ENCODE measurements around the gene EVI2B.
"Not testable (repeated sequence)": the region's sequence is repeated elsewhere in the genome, so short reads cannot be mapped to it uniquely, and the experiment has no call there.

The EVI2B gene

GRCh38 chr17:31269578-31269983 is 44.3 kb downstream of the EVI2B start:
- DNase-seq (ENCODE audit: low read depth): no peak

GRCh38 chr17:31269036-31269577 is 44.7 kb downstream of the EVI2B start:
- DNase-seq (ENCODE audit: low read depth): no peak

DNA sequence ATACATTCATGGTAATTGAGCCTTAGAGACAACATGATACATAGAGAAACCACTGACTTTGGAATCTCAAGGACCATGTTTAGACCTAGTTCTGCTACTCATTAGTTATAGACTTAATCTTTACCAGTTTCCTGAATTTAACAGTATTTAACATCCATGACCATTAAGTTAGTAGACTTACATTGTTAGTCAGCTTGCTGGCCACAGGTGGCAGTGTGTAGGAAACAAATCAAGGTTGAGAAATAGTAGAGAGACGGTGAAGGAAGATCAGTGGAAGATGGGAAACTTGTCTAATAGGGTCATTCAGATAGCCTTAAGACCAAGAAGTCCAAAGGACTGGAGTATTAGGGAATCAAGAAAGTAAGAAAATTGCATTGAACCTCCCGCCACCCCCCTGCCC is 47.8 kb downstream of the EVI2B start:
- DNase-seq (ENCODE audit: low read depth): no peak

DNA sequence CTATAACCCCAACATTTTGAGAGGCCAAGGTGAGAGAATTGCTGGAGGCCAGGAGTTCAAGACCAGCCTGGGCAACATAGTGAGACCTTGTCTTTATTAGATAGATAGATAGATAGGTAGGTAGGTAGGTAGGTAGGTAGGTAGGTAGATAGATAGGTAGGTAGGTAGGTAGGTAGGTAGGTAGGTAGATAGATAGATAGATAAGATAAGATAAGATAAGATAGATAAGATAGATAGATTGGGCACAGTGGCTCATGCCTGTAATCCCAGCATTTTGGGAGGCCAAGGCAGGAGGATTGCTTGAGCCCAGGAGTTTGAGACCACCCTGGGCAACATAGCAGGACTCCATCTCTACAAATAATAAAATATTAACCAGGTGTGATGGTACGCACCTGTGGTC is 50.9 kb downstream of the EVI2B start:
- DNase-seq (ENCODE audit: low read depth): not testable (repeated sequence)

DNA sequence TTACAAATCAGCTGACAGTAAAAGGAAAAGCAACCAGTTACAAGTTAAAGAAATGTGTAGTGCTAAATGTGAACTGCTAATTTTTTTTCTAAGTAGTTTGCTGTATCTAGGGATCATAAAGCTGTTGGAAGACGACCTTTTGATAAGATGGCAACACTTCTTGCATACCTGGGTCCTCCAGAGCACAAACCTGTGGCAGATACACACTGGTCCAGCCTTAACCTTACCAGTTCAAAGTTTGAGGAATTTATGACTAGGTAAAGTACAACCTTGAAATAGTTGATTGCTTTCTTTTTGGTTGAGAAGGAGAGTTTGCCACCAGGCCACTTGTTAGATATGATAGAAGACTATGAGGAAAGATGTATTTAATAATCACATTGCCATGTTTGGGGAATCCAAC is 52.3 kb downstream of the EVI2B start:
- no peak for DNase-seq (ENCODE audit: low read depth)

- DNase-seq (ENCODE audit: low read depth): no peak
These were observed 53.7 kb downstream of the EVI2B start for GRCh38 chr17:31260151-31260550.

GRCh38 chr17:31256936-31257335 is 56.9 kb downstream of the EVI2B start:
- DNase-seq (ENCODE audit: low read depth): no peak

DNA sequence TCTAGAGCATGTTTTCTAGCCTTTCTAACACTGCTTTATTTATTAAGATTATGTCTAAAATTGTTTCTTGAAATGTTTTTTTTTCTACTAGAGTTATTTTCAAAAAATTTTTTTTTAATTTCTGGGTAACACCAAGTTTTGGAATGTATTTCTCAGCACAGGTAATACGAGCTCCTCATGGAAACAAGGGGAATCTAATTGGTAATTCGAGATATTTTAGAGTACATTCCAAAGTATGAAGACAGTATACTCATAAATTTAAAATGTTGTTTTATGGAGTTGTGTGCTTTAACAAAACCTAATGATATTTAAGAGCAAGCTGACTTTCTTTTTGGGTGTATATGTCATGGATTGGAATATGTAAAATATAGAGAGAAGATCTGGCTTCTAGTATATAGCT is 59.2 kb downstream of the EVI2B start:
- no peak for DNase-seq (ENCODE audit: low read depth)
